GM03348 (cell line): ENCODE results near the gene EMX2.
A peak's percentile ranks its signal among the peaks of the same experiment; 100 is the strongest.

ENCODE experiments used
- DNase-seq: peaks from one replicate; pipeline ENCODE4 v3.0.0; 2012; ENCODE audit warnings: low spot score

EMX2 gene

GRCh38 chr10:117544711-117545140 is 2.2 kb downstream of the EMX2 start:
- peak; percentile 37 for DNase-seq

DNA sequence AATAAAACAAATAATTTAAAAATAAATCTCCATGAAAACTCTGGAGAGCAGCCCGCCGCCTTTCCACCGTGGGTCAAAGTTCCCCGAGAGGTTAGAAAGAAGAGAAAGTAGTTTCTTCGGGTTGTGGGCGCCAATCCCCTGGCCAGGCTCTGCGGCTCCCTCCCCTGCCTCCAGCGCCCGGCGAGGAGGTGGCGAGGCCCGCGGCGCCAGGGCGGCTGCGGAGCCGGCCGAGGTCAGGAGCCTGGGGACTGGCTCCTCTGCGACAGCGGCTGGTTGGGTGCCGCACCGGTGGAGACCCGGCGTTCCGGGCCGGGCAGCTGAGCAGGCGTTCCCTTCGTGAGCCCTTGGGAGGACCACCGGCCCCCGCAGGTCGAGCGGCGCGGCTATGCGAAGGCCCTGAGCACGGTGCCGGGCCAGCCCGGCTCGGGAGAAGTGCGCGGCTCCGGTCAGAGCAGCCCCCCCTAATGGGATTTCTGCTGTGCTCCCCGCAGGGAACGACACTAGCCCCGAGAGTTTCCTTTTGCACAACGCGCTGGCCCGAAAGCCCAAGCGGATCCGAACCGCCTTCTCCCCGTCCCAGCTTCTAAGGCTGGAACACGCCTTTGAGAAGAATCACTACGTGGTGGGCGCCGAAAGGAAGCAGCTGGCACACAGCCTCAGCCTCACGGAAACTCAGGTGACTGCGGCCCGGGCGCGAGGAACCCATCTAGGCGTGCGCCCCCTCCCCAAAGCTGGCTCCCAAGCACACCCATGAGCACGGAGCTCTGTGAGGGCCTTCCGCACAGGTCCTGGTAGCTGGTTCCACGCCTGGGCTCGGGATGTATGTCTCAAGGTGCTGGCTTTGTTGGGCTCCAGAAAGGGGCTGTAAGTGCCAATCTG is 2.8 kb downstream of the EMX2 start:
- DNase-seq: peak; percentile 29

- DNase-seq: peak; percentile 26
Observed at GRCh38 chr10:117546020-117546580, 3.6 kb downstream of the EMX2 start.

- peak; percentile 36 for DNase-seq
Observed at GRCh38 chr10:117546581-117547015, 4.1 kb downstream of the EMX2 start.

DNA sequence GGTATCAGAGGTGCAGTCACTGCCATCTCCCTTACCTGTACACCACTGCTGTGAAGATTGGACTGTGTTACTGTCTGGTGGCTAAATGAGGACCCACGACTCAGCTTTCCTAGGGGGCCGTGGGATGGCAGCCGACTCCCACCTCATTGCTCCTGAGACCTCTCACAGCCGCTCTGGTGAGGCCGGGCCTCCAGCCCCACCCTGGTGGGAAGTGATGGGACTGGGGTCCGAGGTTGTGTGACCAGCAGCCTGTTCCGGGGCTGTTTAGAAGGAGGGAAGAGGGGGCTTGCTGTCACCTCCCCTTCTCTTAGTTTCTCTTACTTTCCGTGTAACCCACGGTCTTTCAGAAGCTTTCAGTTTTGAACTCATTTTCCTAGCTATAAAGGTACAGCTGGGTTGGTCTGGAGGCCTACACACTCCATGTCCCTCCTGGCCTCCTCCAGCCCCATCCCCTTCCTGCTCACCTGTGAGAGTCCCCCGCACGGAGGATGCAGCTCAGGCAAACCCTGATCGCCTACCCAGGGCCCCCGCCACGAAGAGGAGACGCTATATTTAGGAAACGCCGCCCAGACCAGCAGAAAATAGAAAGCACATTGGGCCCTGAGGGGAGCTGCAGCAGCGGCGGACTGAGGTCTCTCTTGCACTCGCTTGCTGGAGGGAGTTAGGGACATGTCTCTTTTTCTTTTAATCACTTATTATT is 4.6 kb downstream of the EMX2 start:
- peak; percentile 25 for DNase-seq

- peak; percentile 52 for DNase-seq
Observed at GRCh38 chr10:117547716-117548668, 5.4 kb downstream of the EMX2 start.

DNA sequence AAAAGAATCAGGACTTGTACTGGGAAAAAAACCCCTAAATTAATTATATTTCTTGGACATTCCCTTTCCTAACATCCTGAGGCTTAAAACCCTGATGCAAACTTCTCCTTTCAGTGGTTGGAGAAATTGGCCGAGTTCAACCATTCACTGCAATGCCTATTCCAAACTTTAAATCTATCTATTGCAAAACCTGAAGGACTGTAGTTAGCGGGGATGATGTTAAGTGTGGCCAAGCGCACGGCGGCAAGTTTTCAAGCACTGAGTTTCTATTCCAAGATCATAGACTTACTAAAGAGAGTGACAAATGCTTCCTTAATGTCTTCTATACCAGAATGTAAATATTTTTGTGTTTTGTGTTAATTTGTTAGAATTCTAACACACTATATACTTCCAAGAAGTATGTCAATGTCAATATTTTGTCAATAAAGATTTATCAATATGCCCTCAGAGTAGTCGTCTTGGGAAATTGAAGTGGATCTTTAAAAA is 6.6 kb downstream of the EMX2 start:
- DNase-seq: no peak

GRCh38 chr10:117550076-117550475 is 7.5 kb downstream of the EMX2 start:
- no peak for DNase-seq

- no peak for DNase-seq
Observed at GRCh38 chr10:117550599-117551329, 8.2 kb downstream of the EMX2 start.

DNA sequence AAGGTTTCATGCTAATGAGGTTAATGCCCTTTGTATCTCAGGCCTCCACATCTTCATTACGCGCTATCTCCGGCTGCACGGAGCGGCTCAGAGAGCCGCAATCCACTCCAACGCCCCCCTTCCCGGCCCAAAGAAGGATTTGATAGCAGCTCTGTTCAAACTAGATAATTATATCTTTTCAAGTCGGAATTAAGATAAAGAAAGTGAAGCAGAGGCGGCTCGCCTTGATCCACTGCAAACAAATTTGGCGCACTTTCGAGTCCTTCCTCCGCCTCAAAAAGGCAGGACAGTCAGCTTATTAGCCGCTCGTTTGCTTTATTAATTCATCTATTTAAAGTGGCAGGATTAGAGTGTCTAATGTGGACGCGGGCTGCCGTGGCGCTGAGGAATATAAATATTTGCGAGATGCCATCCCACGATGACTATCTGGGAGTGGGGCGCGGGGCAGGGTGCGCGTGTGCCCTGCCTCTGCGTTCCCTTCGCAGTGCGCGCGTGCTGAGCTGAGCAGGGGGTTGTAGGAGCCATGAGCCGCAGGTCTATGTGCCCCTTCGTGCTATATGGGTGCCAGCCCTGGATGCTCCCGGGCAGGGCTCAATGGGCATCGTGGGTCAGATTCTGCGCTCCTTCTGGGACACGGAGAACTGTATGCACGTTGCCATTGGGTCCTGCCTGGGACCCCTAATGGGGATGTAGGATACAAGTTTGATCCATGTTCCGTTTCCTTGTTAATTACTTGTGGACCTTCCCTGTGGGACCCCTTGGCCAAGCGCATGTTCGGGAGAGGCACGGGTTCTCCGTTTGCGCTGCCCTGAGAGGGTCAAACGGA is 9.0 kb downstream of the EMX2 start:
- DNase-seq: no peak

DNA sequence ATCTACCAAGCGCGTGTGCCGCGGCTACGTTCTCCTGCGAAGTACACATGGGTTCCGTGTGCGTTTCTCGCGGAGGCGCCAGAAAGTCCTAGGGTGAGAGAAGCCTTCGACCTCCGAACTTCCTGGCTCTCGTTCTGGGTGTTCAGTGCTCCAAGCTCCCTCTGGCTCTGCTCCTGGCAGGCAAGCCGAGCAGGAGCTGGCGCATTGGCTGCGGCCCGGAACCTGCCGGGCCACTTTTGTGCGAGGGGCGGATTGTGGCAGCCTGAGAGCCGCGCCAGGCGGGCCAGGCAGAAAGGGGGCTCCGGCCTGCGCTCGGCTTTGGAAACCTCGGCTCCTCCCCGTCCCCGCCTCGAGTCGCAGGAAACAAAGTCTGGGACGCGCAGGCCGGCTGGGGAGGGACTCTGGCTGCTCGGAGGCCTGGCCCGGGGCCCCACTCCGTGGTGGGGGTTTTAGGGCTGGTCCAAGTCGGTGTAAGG is 9.6 kb downstream of the EMX2 start:
- peak; percentile 65 for DNase-seq

DNA sequence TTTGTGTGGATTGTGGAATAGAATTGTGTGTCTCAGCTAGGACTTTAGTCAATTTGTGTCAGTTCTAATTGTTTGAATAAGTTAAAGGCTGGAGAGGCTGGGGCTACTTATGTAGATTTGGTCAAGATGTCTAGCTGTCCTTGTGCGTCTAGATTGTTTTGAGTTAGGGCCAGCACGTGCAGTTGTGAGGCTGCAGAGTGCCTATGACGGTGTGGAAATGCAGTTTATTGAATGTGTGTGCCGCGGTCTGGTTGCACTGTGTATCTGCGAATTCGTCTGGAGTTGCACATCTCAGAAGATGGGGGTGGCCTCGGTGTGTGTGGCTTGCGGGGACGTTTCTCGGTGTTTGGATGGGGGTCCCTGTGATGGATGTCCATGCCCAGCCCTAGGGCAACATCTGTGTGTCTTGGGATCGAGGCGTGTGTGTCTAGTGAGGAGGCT is 10.2 kb downstream of the EMX2 start:
- peak; percentile 37 for DNase-seq

DNA sequence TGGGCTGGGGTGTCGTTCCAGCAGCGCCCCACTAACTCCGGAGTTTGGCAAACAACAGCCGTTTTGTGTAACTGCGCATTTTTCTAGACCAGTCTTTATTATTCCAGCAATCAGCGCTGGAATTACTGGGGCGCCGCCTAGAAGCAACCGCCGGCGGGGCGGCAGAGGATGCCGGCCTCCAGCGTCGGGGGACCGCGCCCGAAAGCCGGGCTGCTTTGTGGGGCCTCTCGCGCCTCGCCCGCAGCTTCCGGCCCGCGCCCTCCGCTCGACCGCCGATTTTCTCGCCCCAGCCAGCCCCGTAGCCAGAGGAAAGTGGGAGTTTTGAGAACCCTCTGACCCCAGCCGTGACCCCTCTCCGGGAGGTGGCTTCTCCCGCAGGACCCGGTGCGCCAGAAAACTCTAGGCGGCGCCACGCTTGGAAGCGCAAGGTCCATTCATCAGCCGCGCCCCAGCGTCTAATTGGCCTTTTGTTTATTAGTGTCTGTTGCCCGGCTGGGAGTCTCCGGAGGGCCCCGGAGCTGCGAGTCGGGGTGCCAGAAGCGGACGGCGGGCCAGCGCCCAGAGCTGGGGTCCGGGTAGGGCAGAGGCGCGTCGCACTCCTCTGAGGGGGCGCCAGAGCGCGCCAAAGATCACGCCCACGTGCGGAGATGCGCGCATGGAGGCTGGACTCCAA is 10.7 kb downstream of the EMX2 start:
- peak; percentile 70 for DNase-seq

DNA sequence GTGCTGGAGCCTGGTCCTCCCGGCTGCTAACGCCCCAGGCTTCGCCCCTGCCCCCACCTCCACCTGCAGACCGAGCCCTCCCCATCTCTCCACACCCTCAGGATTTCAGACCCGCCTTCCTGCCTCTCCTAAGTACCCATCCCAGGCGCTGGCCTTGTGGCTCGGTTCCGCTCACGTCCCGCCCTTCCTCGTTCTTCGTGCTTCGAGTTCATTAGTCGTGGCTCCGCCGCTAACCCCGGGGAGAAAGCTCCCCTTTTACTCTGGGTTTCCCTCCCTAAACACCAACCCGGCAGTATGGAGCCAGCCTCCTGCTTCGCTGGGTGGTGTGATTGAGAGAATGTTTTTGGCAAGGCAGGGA is 11.2 kb downstream of the EMX2 start:
- no peak for DNase-seq

DNA sequence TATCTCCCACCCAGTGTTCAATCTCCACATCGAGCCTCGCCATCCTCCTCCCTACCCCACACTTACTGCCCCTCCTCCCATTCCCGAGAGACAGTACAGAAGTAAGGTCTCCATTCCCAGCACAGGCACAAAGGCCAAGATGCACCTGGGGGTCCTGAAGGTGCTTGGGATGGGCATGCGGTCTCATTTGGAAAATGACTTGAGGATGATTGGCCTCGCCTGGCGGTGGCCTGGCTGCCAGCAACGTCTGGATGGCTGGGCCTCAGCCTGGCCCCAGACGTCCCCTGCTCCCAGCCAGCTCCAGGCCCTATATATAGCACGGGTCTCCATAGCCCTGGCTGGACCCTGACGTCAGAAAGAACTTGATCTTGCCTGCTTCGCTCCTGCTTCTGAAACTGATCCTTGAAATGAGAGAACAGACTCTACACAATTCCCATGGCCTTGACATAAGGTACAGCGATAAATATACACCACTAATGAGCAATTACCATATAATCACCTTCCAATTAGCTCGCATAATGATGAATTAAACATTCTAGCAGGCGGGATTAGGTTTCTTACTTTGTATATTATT is 11.8 kb downstream of the EMX2 start:
- DNase-seq: no peak

- no peak for DNase-seq
Observed at GRCh38 chr10:117555017-117555416, 12.5 kb downstream of the EMX2 start.

DNA sequence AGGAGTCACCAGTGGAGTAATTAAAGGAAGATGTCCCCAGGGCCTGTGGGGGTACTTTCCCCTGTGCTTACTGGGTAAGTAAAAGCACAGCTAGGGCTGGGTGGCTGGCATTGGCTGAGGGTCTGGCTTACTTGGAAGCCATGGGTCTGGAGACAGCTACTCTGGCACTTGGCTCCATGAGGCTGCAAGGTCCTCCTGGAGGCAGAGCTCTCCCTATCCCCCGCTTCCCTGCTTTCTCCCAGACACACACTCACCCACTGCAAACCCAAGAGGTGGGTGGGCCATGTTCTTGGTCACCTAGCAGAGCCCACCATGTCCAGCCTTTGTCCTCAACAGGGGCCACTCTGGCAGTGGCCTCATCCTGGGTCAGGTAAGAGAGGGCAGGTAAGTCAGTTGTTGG is 13.3 kb downstream of the EMX2 start:
- no peak for DNase-seq

- no peak for DNase-seq
Observed at GRCh38 chr10:117556356-117556755, 13.8 kb downstream of the EMX2 start.

- DNase-seq: no peak
Observed at GRCh38 chr10:117559712-117560111, 17.2 kb downstream of the EMX2 start.
